ENCODE results near the gene SH2D6.
"Not testable (repeated sequence)": the region's sequence is repeated elsewhere in the genome, so short reads cannot be mapped to it uniquely, and the experiment has no call there.

SH2D6 gene

DNA sequence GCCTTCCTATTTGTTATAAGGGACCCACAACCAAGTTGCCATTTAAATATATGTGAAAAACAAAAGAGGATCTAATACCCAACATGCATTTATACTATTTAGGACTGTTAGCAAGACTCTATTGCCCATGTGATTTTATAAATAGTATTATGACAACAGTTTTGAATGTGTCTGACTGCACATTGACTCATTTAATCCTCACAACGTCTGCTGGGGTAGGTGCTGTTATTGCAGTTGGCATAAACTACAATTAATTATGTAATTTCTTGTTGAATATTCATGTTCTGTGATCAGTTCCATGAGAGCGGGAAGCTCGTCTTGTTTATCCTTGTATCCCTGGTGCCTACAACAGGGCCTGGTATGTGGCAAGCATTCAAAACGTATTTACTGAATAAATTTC is 53.7 kb downstream of the SH2D6 start:
- no peak for DNase-seq

DNA sequence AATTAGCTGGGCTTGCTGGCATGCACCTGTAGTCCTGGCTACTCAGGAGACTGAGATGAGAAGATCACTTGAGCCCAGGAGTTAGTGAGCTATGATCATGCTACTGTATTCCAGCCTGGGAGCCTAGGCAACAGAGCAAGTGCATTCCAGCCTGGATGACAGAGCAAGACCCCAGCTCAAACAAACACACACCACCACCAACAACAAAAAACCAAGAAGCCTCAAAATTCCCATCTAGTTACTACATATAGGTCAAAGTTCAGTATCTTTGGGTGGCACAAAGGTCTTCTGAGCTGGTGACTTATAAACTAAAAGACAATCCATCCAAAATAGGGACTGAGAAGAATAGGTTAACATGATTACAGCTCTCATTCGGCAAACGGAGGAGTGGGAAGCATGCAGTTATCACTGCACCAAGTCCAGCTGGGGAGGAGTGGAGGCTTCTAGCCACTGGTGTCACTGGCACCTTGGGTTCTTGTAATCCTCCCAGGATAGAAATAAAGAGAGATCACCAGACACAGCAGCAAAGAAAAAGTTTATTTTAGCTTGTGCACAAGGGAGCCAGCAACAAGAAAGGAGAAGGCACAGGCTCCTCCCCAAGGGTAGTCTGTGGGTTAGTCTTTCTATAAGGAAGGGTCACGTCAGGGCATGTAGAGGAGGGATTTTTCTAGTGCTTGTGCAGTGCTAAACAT is 57.4 kb downstream of the SH2D6 start:
- DNase-seq = no peak

DNA sequence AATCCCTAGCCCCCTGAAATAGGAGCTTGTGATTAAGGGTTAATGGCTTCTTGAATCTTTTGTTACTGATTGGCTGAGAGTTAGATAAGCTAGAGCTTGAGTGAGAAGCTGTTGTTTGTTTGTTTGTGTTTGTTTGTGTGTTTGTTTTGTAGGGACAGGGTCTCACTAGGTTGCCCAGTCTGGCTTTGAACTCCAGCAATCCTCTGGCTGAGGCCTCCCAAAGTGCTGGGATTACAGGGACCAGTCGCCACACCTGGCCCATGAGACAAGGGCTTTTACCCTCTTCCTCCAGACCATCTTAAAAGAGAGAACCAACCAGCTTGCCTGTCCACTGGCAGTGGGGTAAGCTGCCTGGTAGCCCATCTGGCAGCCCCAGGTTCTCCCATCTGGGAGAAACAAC is 58.1 kb downstream of the SH2D6 start:
- no peak for DNase-seq

DNA sequence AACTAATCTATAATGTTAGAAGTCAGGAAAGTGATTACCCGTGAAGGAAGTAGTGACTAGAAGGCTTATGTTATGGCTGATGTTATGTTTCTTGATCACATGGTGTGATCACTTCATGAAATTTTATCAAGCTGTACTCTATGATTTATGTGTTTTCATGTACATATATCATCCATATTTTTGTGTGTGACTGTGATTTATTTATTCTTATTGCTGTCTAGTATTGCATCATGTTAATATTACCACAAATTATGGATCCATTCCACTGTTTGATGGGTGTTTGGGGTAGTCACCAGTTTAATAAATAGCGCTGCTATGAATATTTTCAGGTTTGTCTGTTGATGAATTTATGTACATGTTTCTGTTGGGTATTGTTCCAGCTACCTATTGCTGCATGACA is 59.4 kb downstream of the SH2D6 start:
- no peak for DNase-seq

DNA sequence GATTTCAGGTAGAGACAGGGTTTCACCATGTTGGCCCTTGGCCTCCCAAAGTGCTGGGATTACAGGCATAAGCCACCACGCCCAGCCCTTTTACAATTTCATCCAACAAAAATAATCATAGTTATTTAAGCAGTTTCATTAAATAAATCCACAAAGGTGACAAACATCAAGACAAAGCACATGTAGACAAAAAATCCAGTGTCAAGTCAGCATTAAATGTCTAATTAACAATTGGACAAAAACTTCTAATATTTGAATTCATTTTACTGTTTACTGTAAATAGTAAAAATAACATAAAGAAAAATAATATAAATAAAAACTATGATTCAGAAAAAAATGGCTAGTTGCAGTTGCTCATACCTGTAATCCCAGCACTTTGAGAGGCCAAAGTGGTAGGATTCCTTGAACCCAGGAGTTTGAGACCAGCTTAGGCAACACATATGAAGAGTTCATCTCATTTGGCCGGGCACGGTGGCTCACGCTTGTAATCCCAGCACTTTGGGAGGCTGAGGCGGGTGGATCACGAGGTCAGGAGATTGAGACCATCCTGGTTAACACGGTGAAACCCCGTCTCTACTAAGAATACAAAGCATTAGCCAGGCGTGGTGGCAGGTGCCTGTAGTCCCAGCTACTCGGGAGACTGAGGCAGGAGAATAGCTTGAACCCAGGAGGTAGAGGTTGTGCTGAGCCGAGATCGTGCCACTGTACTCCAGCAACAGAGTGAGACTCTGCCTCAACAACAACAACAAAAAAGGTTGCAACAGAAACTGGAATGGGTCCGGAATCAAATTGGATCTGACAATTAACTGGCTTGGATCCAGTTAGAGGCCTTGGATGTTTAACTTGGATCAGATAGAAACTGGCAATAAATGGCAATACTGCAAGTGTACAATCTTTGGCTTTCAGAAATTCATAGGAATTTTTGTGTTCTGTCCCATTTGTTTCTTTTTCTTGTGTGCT is 63.6 kb downstream of the SH2D6 start:
- DNase-seq = no peak

DNA sequence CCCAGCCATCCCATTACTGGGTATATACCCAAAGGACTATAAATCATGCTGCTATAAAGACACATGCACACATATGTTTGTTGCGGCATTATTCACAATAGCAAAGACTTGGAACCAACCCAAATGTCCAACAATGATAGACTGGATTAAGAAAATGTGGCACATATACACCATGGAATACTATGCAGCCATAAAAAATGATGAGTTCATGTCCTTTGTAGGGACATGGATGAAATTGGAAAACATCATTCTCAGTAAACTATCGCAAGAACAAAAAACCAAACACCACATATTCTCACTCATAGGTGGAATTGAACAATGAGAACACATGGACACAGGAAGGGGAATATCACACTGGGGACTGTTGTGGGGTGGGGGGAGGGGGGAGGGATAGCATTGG is 66.1 kb downstream of the SH2D6 start:
- not testable (repeated sequence) for DNase-seq

DNA sequence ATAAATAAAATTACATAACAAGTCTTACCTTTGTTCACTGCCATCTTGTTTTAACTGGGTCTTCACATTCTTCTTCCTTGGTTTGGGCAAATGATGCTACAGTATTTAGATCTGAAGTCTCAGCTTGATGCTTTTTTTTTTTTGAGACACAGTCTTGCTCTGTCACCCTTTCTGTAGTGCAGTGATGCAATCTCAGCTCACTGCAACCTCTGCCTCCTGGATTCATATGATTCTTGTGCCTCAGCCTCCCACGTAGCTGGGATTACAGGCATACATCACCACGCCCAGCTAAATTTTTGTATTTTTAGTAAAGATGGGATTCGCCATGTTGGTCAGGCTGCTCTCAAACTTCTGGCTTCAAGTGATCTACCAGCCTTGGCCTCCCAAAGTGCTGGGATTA is 67.3 kb downstream of the SH2D6 start:
- no peak for DNase-seq

Measured in stimulated activated naive CD4-positive, alpha-beta T cell (primary cell).